PC-9 (cell line): Measurements from ENCODE around the gene HGS.

Source experiments
- EZH2 ChIP-seq: fragments of 200-600 bp; sonication (generic); IDR thresholded peaks from 2 replicates; pipeline ENCODE4 v1.8.0; 2017; ENCODE audit warnings: antibody characterized with exemption, low read depth
- TF ChIP-seq, protein P1 (sequence below): fragments of 200-600 bp; sonication (generic); conservative IDR thresholded peaks from 2 replicates; pipeline ENCODE4 v1.6.1; 2017; ENCODE audit warnings: mixed run types, antibody characterized with exemption, mild to moderate bottlenecking, moderate library complexity

DNA sequence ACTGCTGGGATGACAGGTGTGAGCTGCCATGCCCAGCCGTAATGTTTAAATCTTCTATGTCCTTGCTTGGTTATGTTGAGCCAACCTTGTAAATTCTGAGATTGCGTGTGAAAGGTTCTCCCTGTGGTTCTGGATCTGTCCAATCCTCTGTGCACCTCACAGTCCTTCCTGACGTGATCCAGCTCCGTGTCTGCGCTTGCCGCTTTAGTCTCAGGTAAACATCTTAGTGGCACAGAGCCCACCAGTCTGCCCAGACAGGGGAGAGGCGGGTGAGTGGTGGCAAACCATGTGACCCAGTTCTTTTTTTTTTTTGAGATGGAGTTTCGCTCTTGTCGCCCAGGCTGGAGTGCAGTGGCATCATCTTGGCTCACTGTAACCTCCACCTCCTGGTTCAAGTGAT is 42.2 kb downstream of the HGS start:
- TF ChIP-seq, protein P1, sequence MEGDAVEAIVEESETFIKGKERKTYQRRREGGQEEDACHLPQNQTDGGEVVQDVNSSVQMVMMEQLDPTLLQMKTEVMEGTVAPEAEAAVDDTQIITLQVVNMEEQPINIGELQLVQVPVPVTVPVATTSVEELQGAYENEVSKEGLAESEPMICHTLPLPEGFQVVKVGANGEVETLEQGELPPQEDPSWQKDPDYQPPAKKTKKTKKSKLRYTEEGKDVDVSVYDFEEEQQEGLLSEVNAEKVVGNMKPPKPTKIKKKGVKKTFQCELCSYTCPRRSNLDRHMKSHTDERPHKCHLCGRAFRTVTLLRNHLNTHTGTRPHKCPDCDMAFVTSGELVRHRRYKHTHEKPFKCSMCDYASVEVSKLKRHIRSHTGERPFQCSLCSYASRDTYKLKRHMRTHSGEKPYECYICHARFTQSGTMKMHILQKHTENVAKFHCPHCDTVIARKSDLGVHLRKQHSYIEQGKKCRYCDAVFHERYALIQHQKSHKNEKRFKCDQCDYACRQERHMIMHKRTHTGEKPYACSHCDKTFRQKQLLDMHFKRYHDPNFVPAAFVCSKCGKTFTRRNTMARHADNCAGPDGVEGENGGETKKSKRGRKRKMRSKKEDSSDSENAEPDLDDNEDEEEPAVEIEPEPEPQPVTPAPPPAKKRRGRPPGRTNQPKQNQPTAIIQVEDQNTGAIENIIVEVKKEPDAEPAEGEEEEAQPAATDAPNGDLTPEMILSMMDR, result no peak
- TF ChIP-seq EZH2, result no peak
